HCT116 (cell line): ENCODE data around the gene ZNF835. TPM values are rescaled to one million over a fixed set of nuclear protein-coding genes. Genes with fewer than 3 reads are reported as not detected.

Source experiments
- ATAC-seq: fragments of 200-7000 bp; cut with Tn5 transposase; 2 replicates; pipeline ENCODE4 v1.9.1; 2020; ENCODE audit warnings: mild to moderate bottlenecking, moderate library complexity
- BruUV-seq: library from RNA; stranded (reverse); fragments of 400-500 nt; replicated peaks from 2 replicates; lab custom pipeline; 2021; lab: Mats Ljungman, UMichigan
- CTCF ChIA-PET: fragments of 300-600 bp; sonication (Branson Sonifier 250); formaldehyde crosslinking; loops from one replicate; lab custom pipeline; 2021; ENCODE audit warnings: antibody characterized with exemption; lab: Charles Lee
- POLR2A ChIA-PET: fragments of 300-600, 350-600 bp; sonication (Branson Sonifier 250); formaldehyde crosslinking; loops from one replicate; lab custom pipeline; 2021; ENCODE audit warnings: antibody characterized with exemption; lab: Charles Lee
- RAD21 ChIA-PET, 2 experiments: fragments of 300-600 bp; sonication (Branson Sonifier 250); formaldehyde crosslinking; loops; one replicate each; lab custom pipeline; 2023; ENCODE audit warnings: low total read pairs in 2 of 2; ENCODE audit not compliant: uncharacterized antibody in 2 of 2, unreplicated experiment in 2 of 2, low non-redundant PET in 1 of 2; lab: Charles Lee
- DNase-seq: peaks from one replicate; pipeline ENCODE4 v3.0.0-alpha.2; 2010; ENCODE audit warnings: low read depth, low spot score
- H2AFZ ChIP-seq: fragments of 200-600 bp; shearing (Covaris generic), sonication (generic); 2 replicates; pipeline ENCODE4 v1.6.1; 2017; ENCODE audit warnings: low read depth, mixed run types, mixed read lengths, antibody characterized with exemption, low read length; ENCODE audit not compliant: poor library complexity, severe bottlenecking
- H3K27ac ChIP-seq: 2 replicates; pipeline ENCODE4 v1.5.1; 2012; ENCODE audit warnings: low read depth, low read length
- H3K27me3 ChIP-seq: fragments of 200-600 bp; sonication (generic); 2 replicates; pipeline ENCODE4 v1.6.1; 2016; ENCODE audit warnings: mixed run types, low read length, mixed read lengths; ENCODE audit not compliant: insufficient read depth
- H3K36me3 ChIP-seq, 2 experiments: fragments of 200-500 bp in 1 of 2; fragments of 200-600 bp in 1 of 2; sonication (Bioruptor generic) in 1 of 2; sonication (generic) in 1 of 2; 2 replicates each; pipeline versions ENCODE4 v1.5.1 to v1.6.1; 2014 to 2016; ENCODE audit warnings: low read length in 2 of 2, inconsistent platforms in 1 of 2, mixed read lengths in 1 of 2, mixed run types in 1 of 2; ENCODE audit not compliant: insufficient read depth in 2 of 2, control insufficient read depth in 1 of 2
- H3K4me1 ChIP-seq, 2 experiments: fragments of 200-600 bp in 1 of 2; sonication (generic) in 1 of 2; 2 replicates each; pipeline versions ENCODE4 v1.5.1 to v1.6.1; 2012 to 2017; ENCODE audit warnings: low read length in 2 of 2, inconsistent platforms in 1 of 2, mild to moderate bottlenecking in 1 of 2, mixed read lengths in 1 of 2, mixed run types in 1 of 2, moderate library complexity in 1 of 2; ENCODE audit not compliant: insufficient read depth in 2 of 2, control insufficient read depth in 1 of 2
- H3K4me2 ChIP-seq: fragments of 200-600 bp; sonication (generic); 2 replicates; pipeline ENCODE4 v1.6.1; 2017; ENCODE audit warnings: mixed run types, low read length, mixed read lengths
- H3K4me3 ChIP-seq, 2 experiments: fragments of 200-600 bp in 1 of 2; sonication (generic) in 1 of 2; replicated peaks in 1 of 2; 2 replicates each; pipeline ENCODE4 v1.5.1; 2011 to 2016; ENCODE audit warnings: low read length in 2 of 2, control low read depth in 1 of 2, low read depth in 1 of 2, mild to moderate bottlenecking in 1 of 2, mixed read lengths in 1 of 2, mixed run types in 1 of 2
- H3K79me2 ChIP-seq: fragments of 200-600 bp; sonication (generic); 2 replicates; pipeline ENCODE4 v1.6.1; 2017; ENCODE audit warnings: mild to moderate bottlenecking, mixed run types, low read length, moderate library complexity, mixed read lengths; ENCODE audit not compliant: insufficient read depth
- H3K9ac ChIP-seq: fragments of 200-600 bp; sonication (generic); 2 replicates; pipeline ENCODE4 v1.6.1; 2016; ENCODE audit warnings: low read length, mixed read lengths
- H3K9me2 ChIP-seq: fragments of 200-600 bp; sonication (generic), shearing (Covaris generic); 2 replicates; pipeline ENCODE4 v1.6.1; 2017; ENCODE audit warnings: mixed run types, mild to moderate bottlenecking, moderate library complexity; ENCODE audit not compliant: insufficient read depth
- H3K9me3 ChIP-seq, 2 experiments: fragments of 200-500 bp in 1 of 2; fragments of 200-600 bp in 1 of 2; sonication (Bioruptor generic) in 1 of 2; sonication (generic) in 1 of 2; 2 replicates each; pipeline ENCODE4 v1.6.1; 2014 to 2017; ENCODE audit warnings: low read length in 2 of 2, mixed read lengths in 2 of 2, inconsistent platforms in 1 of 2, low read depth in 1 of 2, mild to moderate bottlenecking in 1 of 2, mixed run types in 1 of 2, moderate library complexity in 1 of 2; ENCODE audit not compliant: control insufficient read depth in 1 of 2, insufficient read depth in 1 of 2
- H4K20me1 ChIP-seq: fragments of 200-600 bp; sonication (generic), shearing (Covaris generic); 2 replicates; pipeline ENCODE4 v1.6.1; 2017; ENCODE audit warnings: mixed run types, mild to moderate bottlenecking, moderate library complexity; ENCODE audit not compliant: insufficient read depth
- ATF3 ChIP-seq: IDR thresholded peaks from 2 replicates; pipeline ENCODE4 v1.6.1; 2012
- CBX3 ChIP-seq: IDR thresholded peaks from 2 replicates; pipeline ENCODE4 v1.6.1; 2012; ENCODE audit warnings: low read depth
- CEBPB ChIP-seq: IDR thresholded peaks from 2 replicates; pipeline ENCODE4 v1.6.1; 2012; ENCODE audit warnings: low read depth
- CTCF ChIP-seq, 3 experiments: fragments of 200-600 bp in 1 of 3; sonication (generic) in 1 of 3; IDR thresholded peaks in 2 of 3; conservative IDR thresholded peaks in 1 of 3; 2 replicates each; pipeline ENCODE4 v1.5.1; 2012 to 2017; ENCODE audit warnings: low read depth in 2 of 3, low read length in 2 of 3, antibody characterized with exemption in 1 of 3, borderline replicate concordance in 1 of 3, control low read depth in 1 of 3, mild to moderate bottlenecking in 1 of 3, mixed read lengths in 1 of 3, mixed run types in 1 of 3, moderate library complexity in 1 of 3; ENCODE audit not compliant: insufficient read depth in 1 of 3
- ELF1 ChIP-seq: IDR thresholded peaks from 2 replicates; pipeline ENCODE4 v1.6.1; 2012; ENCODE audit warnings: low read depth, borderline replicate concordance
- EZH2 ChIP-seq: fragments of 200-600 bp; sonication (generic); IDR thresholded peaks from 2 replicates; pipeline ENCODE4 v1.6.1; 2017; ENCODE audit warnings: antibody characterized with exemption, mixed run types
- EZH2phosphoT487 ChIP-seq: fragments of 200-600 bp; IDR thresholded peaks from 2 replicates; pipeline ENCODE4 v1.6.1; 2018; ENCODE audit warnings: antibody characterized with exemption, borderline replicate concordance
- JUND ChIP-seq: IDR thresholded peaks from 2 replicates; pipeline ENCODE4 v1.6.1; 2012
- MAX ChIP-seq: IDR thresholded peaks from 2 replicates; pipeline ENCODE4 v1.6.1; 2012
- POLR2AphosphoS5 ChIP-seq: IDR thresholded peaks from 2 replicates; pipeline ENCODE4 v1.6.1; 2011; ENCODE audit warnings: mild to moderate bottlenecking, low read depth, low read length, moderate library complexity
- RAD21 ChIP-seq: IDR thresholded peaks from 2 replicates; pipeline ENCODE4 v1.6.1; 2012; ENCODE audit warnings: low read depth, mild to moderate bottlenecking
- SIN3A ChIP-seq: IDR thresholded peaks from 2 replicates; pipeline ENCODE4 v1.6.1; 2012; ENCODE audit warnings: low read depth
- SP1 ChIP-seq: IDR thresholded peaks from 2 replicates; pipeline ENCODE4 v1.6.1; 2012; ENCODE audit warnings: low read depth
- SRF ChIP-seq: IDR thresholded peaks from 2 replicates; pipeline ENCODE4 v1.6.1; 2012; ENCODE audit warnings: low read depth
- TCF7L2 ChIP-seq: IDR thresholded peaks from 2 replicates; pipeline ENCODE4 v1.7.0; 2011; ENCODE audit warnings: borderline replicate concordance, inconsistent platforms; ENCODE audit not compliant: insufficient read depth, insufficient read length; ENCODE audit errors: extremely low read depth
- YY1 ChIP-seq: IDR thresholded peaks from 2 replicates; pipeline ENCODE4 v1.6.1; 2011; ENCODE audit warnings: low read length, low read depth, moderate library complexity, mild to moderate bottlenecking; ENCODE audit not compliant: insufficient replicate concordance; ENCODE audit errors: extremely low read depth
- ZFX ChIP-seq: fragments of 450-650 bp; IDR thresholded peaks from 2 replicates; pipeline ENCODE4 v1.6.1; 2017
- ZNF274 ChIP-seq: fragments of 200-500 bp; sonication (Bioruptor generic); IDR thresholded peaks from 2 replicates; pipeline ENCODE4 v1.6.1; 2014; ENCODE audit warnings: mild to moderate bottlenecking, low read depth, low read length, inconsistent platforms
- intact Hi-C: fragments of 100-400 bp; cut with micrococcal nuclease; formaldehyde crosslinking; loops from 2 replicates; pipeline ENCODE4 v1.10.0; 2022
- total RNA-seq: library from RNA; stranded (reverse); gene quantifications from one replicate; pipeline ENCODE4 v1.2.1, GENCODE V29; 2021; ENCODE audit not compliant: unreplicated experiment
- TF ChIP-seq, protein P1 (sequence below): IDR thresholded peaks from 2 replicates; pipeline ENCODE4 v1.6.1; 2012; ENCODE audit warnings: low read depth

The ZNF835 gene
- total RNA-seq, 1 experiment from 2014 or later = not detected

- Histone ChIP-seq H2AFZ (no peak overlapping the region), H3K36me3 (no peaks in the 10 kb centered on the region), H4K20me1 (no peaks in the 10 kb centered on the region), H3K9me2 (no peaks in the 10 kb centered on the region), H3K27ac (no peak overlapping the region), H3K27me3 (no peaks in the 10 kb centered on the region), H3K4me1 (no peaks in the 10 kb centered on the region), H3K4me3 (no peak overlapping the region), H3K9ac (no peak overlapping the region), H3K9me3 (peaks cover 15 to 19% of the 10 kb centered on the region in 2 experiments; a peak in 3 of 4 replicates), H3K79me2 (no peaks in the 10 kb centered on the region), H3K4me2 (no peak overlapping the region)
- intact Hi-C loops = no loop called here
- BruUV-seq = no TSS peak
- POLR2A ChIA-PET = no interaction called here
- RAD21 ChIA-PET = no interaction called here
- TF ChIP-seq ELF1 = no peak
- TF ChIP-seq CEBPB = no peak
- TF ChIP-seq YY1 = no peak
- TF ChIP-seq, protein P1, sequence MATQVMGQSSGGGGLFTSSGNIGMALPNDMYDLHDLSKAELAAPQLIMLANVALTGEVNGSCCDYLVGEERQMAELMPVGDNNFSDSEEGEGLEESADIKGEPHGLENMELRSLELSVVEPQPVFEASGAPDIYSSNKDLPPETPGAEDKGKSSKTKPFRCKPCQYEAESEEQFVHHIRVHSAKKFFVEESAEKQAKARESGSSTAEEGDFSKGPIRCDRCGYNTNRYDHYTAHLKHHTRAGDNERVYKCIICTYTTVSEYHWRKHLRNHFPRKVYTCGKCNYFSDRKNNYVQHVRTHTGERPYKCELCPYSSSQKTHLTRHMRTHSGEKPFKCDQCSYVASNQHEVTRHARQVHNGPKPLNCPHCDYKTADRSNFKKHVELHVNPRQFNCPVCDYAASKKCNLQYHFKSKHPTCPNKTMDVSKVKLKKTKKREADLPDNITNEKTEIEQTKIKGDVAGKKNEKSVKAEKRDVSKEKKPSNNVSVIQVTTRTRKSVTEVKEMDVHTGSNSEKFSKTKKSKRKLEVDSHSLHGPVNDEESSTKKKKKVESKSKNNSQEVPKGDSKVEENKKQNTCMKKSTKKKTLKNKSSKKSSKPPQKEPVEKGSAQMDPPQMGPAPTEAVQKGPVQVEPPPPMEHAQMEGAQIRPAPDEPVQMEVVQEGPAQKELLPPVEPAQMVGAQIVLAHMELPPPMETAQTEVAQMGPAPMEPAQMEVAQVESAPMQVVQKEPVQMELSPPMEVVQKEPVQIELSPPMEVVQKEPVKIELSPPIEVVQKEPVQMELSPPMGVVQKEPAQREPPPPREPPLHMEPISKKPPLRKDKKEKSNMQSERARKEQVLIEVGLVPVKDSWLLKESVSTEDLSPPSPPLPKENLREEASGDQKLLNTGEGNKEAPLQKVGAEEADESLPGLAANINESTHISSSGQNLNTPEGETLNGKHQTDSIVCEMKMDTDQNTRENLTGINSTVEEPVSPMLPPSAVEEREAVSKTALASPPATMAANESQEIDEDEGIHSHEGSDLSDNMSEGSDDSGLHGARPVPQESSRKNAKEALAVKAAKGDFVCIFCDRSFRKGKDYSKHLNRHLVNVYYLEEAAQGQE = no peak
- TF ChIP-seq MAX = no peak
- no peak for TF ChIP-seq SIN3A
- no peak for TF ChIP-seq EZH2phosphoT487
- TF ChIP-seq CTCF (IDR thresholded peaks at IDR 0.05 in 2 of 3, conservative IDR thresholded peaks at IDR 0.05 in 1 of 3; ENCODE audit: borderline replicate concordance in 1 of 3, insufficient read depth in 1 of 3, low read depth in 2 of 3, low read length in 2 of 3) = no peak
- TF ChIP-seq RAD21 = no peak
- TF ChIP-seq SP1 = no peak
- TF ChIP-seq ZNF274 = no peak
- no peak for TF ChIP-seq ZFX
- no peak for TF ChIP-seq POLR2AphosphoS5
- no peak for TF ChIP-seq EZH2
- no peak for TF ChIP-seq SRF
- no peak for TF ChIP-seq TCF7L2
- TF ChIP-seq CBX3 = no peak
- TF ChIP-seq ATF3 = no peak
- no peak for TF ChIP-seq JUND
- CTCF ChIA-PET = no interaction called here
- DNase-seq = no peak
- no peak for ATAC-seq
These were observed 36.3 kb upstream of the ZNF835 start for GRCh38 chr19:56707821-56708220.
